Astrocyte (in vitro differentiated cells and primary cell): ENCODE measurements around the gene EDC3.

Source experiments
- CTCF ChIP-seq: IDR thresholded peaks from 2 replicates; pipeline ENCODE4 v1.5.1; 2011; ENCODE audit warnings: low read depth, mild to moderate bottlenecking, inconsistent platforms, low read length, moderate library complexity; ENCODE audit not compliant: insufficient read depth
- EZH2 ChIP-seq: IDR thresholded peaks from 2 replicates; pipeline ENCODE4 v1.6.1; 2012; ENCODE audit warnings: mild to moderate bottlenecking, low read length, inconsistent platforms; ENCODE audit not compliant: insufficient read depth

DNA sequence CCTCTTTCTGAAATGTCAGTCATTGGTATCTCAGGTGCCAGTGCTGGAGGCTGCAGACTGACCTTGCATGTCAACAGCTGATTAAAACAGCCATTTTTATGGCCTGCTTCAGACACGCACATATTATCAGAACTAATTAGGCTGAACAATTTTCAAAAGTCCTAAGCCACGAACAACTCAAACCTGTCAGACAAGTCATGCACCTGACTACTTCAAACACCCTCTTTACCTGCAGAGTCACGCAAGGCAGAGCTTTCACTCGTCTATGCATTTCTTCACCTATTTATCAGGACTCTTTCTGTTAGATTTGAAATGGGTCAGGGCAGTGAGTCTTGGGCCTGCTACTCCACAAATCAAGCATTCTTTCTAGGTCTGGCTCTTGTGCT, 53.5 kb downstream of the EDC3 start:
- TF ChIP-seq CTCF (no peak), EZH2 (no peak)
